HEK293 (cell line): Measurements from ENCODE around the gene DLEC1.

ENCODE experiments used
- GLI2 ChIP-seq: fragments of 450-650 bp; formaldehyde crosslinking; IDR thresholded peaks from 2 replicates; pipeline ENCODE4; 2017; ENCODE audit warnings: missing biosample characterization, missing genetic modification characterization, low read depth, borderline replicate concordance
- REPIN1 ChIP-seq: fragments of 450-650 bp; formaldehyde crosslinking; IDR thresholded peaks from 2 replicates; pipeline ENCODE4 v1.5.1; 2017; ENCODE audit warnings: missing biosample characterization, missing genetic modification characterization, low read depth
- YY2 ChIP-seq: fragments of 450-650 bp; formaldehyde crosslinking; IDR thresholded peaks from 2 replicates; pipeline ENCODE4 v1.5.1; 2016; ENCODE audit warnings: missing biosample characterization, missing genetic modification characterization
- ZNF423 ChIP-seq: fragments of 450-650 bp; formaldehyde crosslinking; IDR thresholded peaks from 2 replicates; pipeline ENCODE4 v1.5.1; 2016; ENCODE audit warnings: missing biosample characterization, missing genetic modification characterization
- TF ChIP-seq, protein P1 (sequence below): fragments of 450-650 bp; formaldehyde crosslinking; IDR thresholded peaks from 2 replicates; pipeline ENCODE4 v1.5.1; 2016; ENCODE audit warnings: missing biosample characterization, missing genetic modification characterization
- TF ChIP-seq, protein P2 (sequence below): fragments of 450-650 bp; formaldehyde crosslinking; IDR thresholded peaks from 2 replicates; pipeline ENCODE4 v1.5.1; 2016; ENCODE audit warnings: missing biosample characterization, missing genetic modification characterization

DNA sequence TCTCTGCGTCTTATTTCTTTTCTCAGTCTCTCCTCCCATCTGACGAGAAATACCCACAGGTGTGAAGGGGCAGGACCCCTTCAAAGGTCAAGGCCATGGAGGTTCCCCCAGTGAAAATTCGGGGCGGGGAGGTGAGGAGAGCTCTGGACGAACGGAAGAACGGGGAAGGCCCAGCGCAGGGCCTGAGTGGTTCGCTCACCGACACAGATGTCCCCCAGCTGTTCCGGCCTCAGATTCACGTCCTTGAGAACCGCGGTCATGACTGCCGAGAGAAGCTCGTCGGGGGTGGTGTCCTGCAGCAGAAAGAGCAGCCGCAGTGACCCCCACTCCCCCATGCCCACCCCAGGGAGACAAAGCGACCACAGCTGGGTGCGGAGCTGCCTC, 97.4 kb downstream of the DLEC1 start:
- TF ChIP-seq ZNF423 (tag by site-specific recombination) (no peak), REPIN1 (tag by site-specific recombination) (no peak), GLI2 (no peak), YY2 (tag by site-specific recombination) (no peak)
- TF ChIP-seq, protein P1, sequence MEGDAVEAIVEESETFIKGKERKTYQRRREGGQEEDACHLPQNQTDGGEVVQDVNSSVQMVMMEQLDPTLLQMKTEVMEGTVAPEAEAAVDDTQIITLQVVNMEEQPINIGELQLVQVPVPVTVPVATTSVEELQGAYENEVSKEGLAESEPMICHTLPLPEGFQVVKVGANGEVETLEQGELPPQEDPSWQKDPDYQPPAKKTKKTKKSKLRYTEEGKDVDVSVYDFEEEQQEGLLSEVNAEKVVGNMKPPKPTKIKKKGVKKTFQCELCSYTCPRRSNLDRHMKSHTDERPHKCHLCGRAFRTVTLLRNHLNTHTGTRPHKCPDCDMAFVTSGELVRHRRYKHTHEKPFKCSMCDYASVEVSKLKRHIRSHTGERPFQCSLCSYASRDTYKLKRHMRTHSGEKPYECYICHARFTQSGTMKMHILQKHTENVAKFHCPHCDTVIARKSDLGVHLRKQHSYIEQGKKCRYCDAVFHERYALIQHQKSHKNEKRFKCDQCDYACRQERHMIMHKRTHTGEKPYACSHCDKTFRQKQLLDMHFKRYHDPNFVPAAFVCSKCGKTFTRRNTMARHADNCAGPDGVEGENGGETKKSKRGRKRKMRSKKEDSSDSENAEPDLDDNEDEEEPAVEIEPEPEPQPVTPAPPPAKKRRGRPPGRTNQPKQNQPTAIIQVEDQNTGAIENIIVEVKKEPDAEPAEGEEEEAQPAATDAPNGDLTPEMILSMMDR (tag by site-specific recombination) = no peak
- TF ChIP-seq, protein P2, sequence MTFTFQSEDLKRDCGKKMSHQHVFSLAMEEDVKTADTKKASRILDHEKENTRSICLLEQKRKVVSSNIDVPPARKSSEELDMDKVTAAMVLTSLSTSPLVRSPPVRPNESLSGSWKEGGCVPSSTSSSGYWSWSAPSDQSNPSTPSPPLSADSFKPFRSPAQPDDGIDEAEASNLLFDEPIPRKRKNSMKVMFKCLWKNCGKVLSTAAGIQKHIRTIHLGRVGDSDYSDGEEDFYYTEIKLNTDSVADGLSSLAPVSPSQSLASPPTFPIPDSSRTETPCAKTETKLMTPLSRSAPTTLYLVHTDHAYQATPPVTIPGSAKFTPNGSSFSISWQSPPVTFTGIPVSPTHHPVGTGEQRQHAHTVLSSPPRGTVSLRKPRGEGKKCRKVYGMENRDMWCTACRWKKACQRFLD (tag by site-specific recombination) = no peak
